IMR-90 (cell line): ENCODE data around the gene CAPS2. TPM values are rescaled to one million over a fixed set of nuclear protein-coding genes. Genes with fewer than 3 reads are reported as not detected.

Experiments used
- ATAC-seq: fragments of 200-7000 bp; cut with Tn5 transposase; 2 replicates; pipeline ENCODE4 v1.9.1; 2020; ENCODE audit warnings: low read depth, mild to moderate bottlenecking, moderate library complexity
- BruUV-seq: library from RNA; stranded (reverse); fragments of 400-500 nt; replicated peaks from 2 replicates; lab custom pipeline; 2021; lab: Mats Ljungman, UMichigan
- CTCF ChIA-PET: fragments of 300-600 bp; formaldehyde crosslinking; extraction: SDS; loops from one replicate; lab custom pipeline; 2021; ENCODE audit warnings: antibody characterized with exemption; lab: Yijun Ruan, JAX
- POLR2A ChIA-PET: fragments of 300-600 bp; sonication (Branson Sonifier 250); formaldehyde crosslinking; loops from one replicate; lab custom pipeline; 2022; ENCODE audit warnings: antibody characterized with exemption; ENCODE audit not compliant: unreplicated experiment; lab: Charles Lee
- DNase-seq: peaks from one replicate; pipeline ENCODE4 v3.0.0; 2013
- H2AFZ ChIP-seq: replicated peaks from 2 replicates; pipeline ENCODE3; 2013; ENCODE audit warnings: low read length, mild to moderate bottlenecking; ENCODE audit not compliant: poor library complexity
- H2AK5ac ChIP-seq: 2 replicates; pipeline ENCODE4 v1.6.1; 2013; ENCODE audit warnings: low read depth, low read length, inconsistent platforms
- H2AK9ac ChIP-seq: replicated peaks from 2 replicates; pipeline ENCODE3; 2013; ENCODE audit warnings: mild to moderate bottlenecking, low read depth, low read length, moderate library complexity; ENCODE audit not compliant: poor library complexity
- H2BK120ac ChIP-seq: 2 replicates; pipeline ENCODE4 v1.6.1; 2013; ENCODE audit warnings: low read depth, low read length, inconsistent platforms
- H2BK15ac ChIP-seq: 3 replicates; pipeline ENCODE4 v1.6.1; 2013; ENCODE audit warnings: low read depth, low read length, inconsistent platforms
- H2BK20ac ChIP-seq: 2 replicates; pipeline ENCODE4 v1.6.1; 2013; ENCODE audit warnings: low read depth, mild to moderate bottlenecking, inconsistent platforms, low read length, moderate library complexity
- H2BK5ac ChIP-seq: 2 replicates; pipeline ENCODE4 v1.6.1; 2013; ENCODE audit warnings: mild to moderate bottlenecking, low read depth, low read length, inconsistent platforms; ENCODE audit not compliant: poor library complexity, severe bottlenecking
- H3K14ac ChIP-seq: replicated peaks from 2 replicates; pipeline ENCODE4 v1.6.1; 2013; ENCODE audit warnings: low read depth, low read length, inconsistent platforms
- H3K18ac ChIP-seq: 2 replicates; pipeline ENCODE4 v1.6.1; 2013; ENCODE audit warnings: low read depth, low read length, control low read depth
- H3K23ac ChIP-seq: 2 replicates; pipeline ENCODE4 v1.6.1; 2013; ENCODE audit warnings: low read depth, low read length, inconsistent platforms
- H3K27ac ChIP-seq: 2 replicates; pipeline ENCODE4 v1.5.1; 2013; ENCODE audit warnings: mild to moderate bottlenecking, control low read depth, low read length; ENCODE audit not compliant: insufficient read depth
- H3K27me3 ChIP-seq: 2 replicates; pipeline ENCODE4 v1.6.1; 2013; ENCODE audit warnings: low read length; ENCODE audit not compliant: control insufficient read depth, insufficient read depth
- H3K36me3 ChIP-seq: 2 replicates; pipeline ENCODE4 v1.6.1; 2013; ENCODE audit warnings: low read length, mixed read lengths; ENCODE audit not compliant: control insufficient read depth, insufficient read depth
- H3K4ac ChIP-seq: 2 replicates; pipeline ENCODE4 v1.6.1; 2013; ENCODE audit warnings: low read depth, low read length, inconsistent platforms
- H3K4me1 ChIP-seq: 2 replicates; pipeline ENCODE4 v1.6.1; 2013; ENCODE audit warnings: low read length, mixed read lengths; ENCODE audit not compliant: control insufficient read depth, insufficient read depth
- H3K4me2 ChIP-seq: 2 replicates; pipeline ENCODE4 v1.6.1; 2013; ENCODE audit warnings: low read depth, mild to moderate bottlenecking, control low read depth, low read length, moderate library complexity
- H3K4me3 ChIP-seq: 2 replicates; pipeline ENCODE4 v1.5.1; 2013; ENCODE audit warnings: low read depth, mild to moderate bottlenecking, control low read depth, low read length, moderate library complexity; ENCODE audit not compliant: insufficient read depth
- H3K56ac ChIP-seq: 2 replicates; pipeline ENCODE4 v1.6.1; 2013; ENCODE audit warnings: low read length, inconsistent platforms; ENCODE audit not compliant: insufficient read depth; ENCODE audit errors: extremely low read depth
- H3K79me1 ChIP-seq, 2 experiments: 2 replicates each; pipeline ENCODE4 v1.6.1; 2013; ENCODE audit warnings: low read length in 2 of 2, inconsistent platforms in 1 of 2, low read depth in 1 of 2
- H3K9ac ChIP-seq: 2 replicates; pipeline ENCODE4 v1.6.1; 2013; ENCODE audit warnings: low read depth, low read length, control low read depth
- H3K9me1 ChIP-seq: 2 replicates; pipeline ENCODE4 v1.6.1; 2013; ENCODE audit warnings: low read length, inconsistent platforms; ENCODE audit not compliant: insufficient read depth
- H3K9me3 ChIP-seq: 2 replicates; pipeline ENCODE4 v1.6.1; 2013; ENCODE audit warnings: low read length; ENCODE audit not compliant: control insufficient read depth, insufficient read depth
- H4K20me1 ChIP-seq: 2 replicates; pipeline ENCODE4 v1.6.1; 2013; ENCODE audit warnings: low read length, inconsistent platforms; ENCODE audit not compliant: insufficient read depth
- H4K5ac ChIP-seq: 2 replicates; pipeline ENCODE4 v1.6.1; 2013; ENCODE audit warnings: mild to moderate bottlenecking, low read depth, low read length, control low read depth
- H4K8ac ChIP-seq, 2 experiments: 2 replicates each; pipeline ENCODE4 v1.6.1; 2013; ENCODE audit warnings: low read depth in 2 of 2, low read length in 2 of 2, control low read depth in 1 of 2, inconsistent platforms in 1 of 2
- H4K91ac ChIP-seq: 2 replicates; pipeline ENCODE4 v1.6.1; 2013; ENCODE audit warnings: low read depth, low read length, inconsistent platforms; ENCODE audit not compliant: insufficient read depth
- BHLHE40 ChIP-seq: fragments of 150-350 bp; IDR thresholded peaks from 2 replicates; pipeline ENCODE4 v1.6.1; 2016; ENCODE audit warnings: mild to moderate bottlenecking, low read depth, low read length
- CEBPB ChIP-seq: IDR thresholded peaks from 2 replicates; pipeline ENCODE4 v1.6.1; 2012; ENCODE audit warnings: low read depth, low read length, improper control_type of control experiment
- CHD1 ChIP-seq: IDR thresholded peaks from 2 replicates; pipeline ENCODE4 v1.6.1; 2012; ENCODE audit warnings: low read depth, low read length, improper control_type of control experiment
- CTCF ChIP-seq: conservative IDR thresholded peaks from 2 replicates; pipeline ENCODE4 v1.5.1; 2012; ENCODE audit warnings: mild to moderate bottlenecking, low read depth, low read length, improper control_type of control experiment
- ELK1 ChIP-seq: fragments of 150-350 bp; IDR thresholded peaks from 2 replicates; pipeline ENCODE4 v1.6.1; 2016; ENCODE audit warnings: low read depth, mild to moderate bottlenecking, low read length, moderate library complexity, borderline replicate concordance
- FOS ChIP-seq: fragments of 150-350 bp; IDR thresholded peaks from 2 replicates; pipeline ENCODE4 v1.6.1; 2016; ENCODE audit warnings: low read depth, low read length
- MAFK ChIP-seq: IDR thresholded peaks from 2 replicates; pipeline ENCODE4 v1.6.1; 2012; ENCODE audit warnings: low read depth, low read length, improper control_type of control experiment
- MAZ ChIP-seq: IDR thresholded peaks from 2 replicates; pipeline ENCODE4 v1.6.1; 2012; ENCODE audit warnings: low read depth, mild to moderate bottlenecking, low read length, improper control_type of control experiment, moderate library complexity, borderline replicate concordance
- MXI1 ChIP-seq: IDR thresholded peaks from 2 replicates; pipeline ENCODE4 v1.6.1; 2012; ENCODE audit warnings: low read depth, mild to moderate bottlenecking, low read length, moderate library complexity, borderline replicate concordance
- NFE2L2 ChIP-seq: fragments of 150-350 bp; IDR thresholded peaks from 2 replicates; pipeline ENCODE4 v1.6.1; 2016; ENCODE audit warnings: low read depth, mild to moderate bottlenecking, low read length
- POLR2A ChIP-seq: IDR thresholded peaks from 2 replicates; pipeline ENCODE4 v1.6.1; 2012; ENCODE audit warnings: mild to moderate bottlenecking, low read depth, low read length
- RAD21 ChIP-seq: IDR thresholded peaks from 2 replicates; pipeline ENCODE4 v1.6.1; 2012; ENCODE audit warnings: low read length, improper control_type of control experiment
- RCOR1 ChIP-seq: IDR thresholded peaks from 2 replicates; pipeline ENCODE4 v1.6.1; 2012; ENCODE audit warnings: mild to moderate bottlenecking, low read length, improper control_type of control experiment; ENCODE audit not compliant: insufficient replicate concordance
- RFX5 ChIP-seq: IDR thresholded peaks from 2 replicates; pipeline ENCODE4 v1.8.0; 2012; ENCODE audit warnings: low read depth, mild to moderate bottlenecking, low read length, moderate library complexity
- SMC3 ChIP-seq: fragments of 150-350 bp; IDR thresholded peaks from 2 replicates; pipeline ENCODE4 v1.6.1; 2016; ENCODE audit warnings: low read depth, mild to moderate bottlenecking, antibody characterized with exemption, low read length, moderate library complexity
- USF2 ChIP-seq: fragments of 150-350 bp; IDR thresholded peaks from 2 replicates; pipeline ENCODE4 v1.6.1; 2017; ENCODE audit warnings: mild to moderate bottlenecking, antibody characterized with exemption, low read length, low read depth
- WGBS, 2 experiments: methylation state at CpG; one replicate each; pipeline versions ENCODE4 v1.1.5 to v1.1.7; 2013; ENCODE audit warnings: missing lambda C conversion rate in 2 of 2; ENCODE audit not compliant: insufficient read length in 1 of 2; ENCODE audit errors: extremely low coverage in 2 of 2; 5-methylcytosine and 5-hydroxymethylcytosine counted together
- dilution Hi-C: fragments of 300-500 bp; cut with HindIII; formaldehyde crosslinking; loops from one replicate; pipeline ENCODE4 v1.14.3; 2018; ENCODE audit warnings: low sequenced_read_pairs; ENCODE audit not compliant: unreplicated experiment
- in situ Hi-C: fragments of 300-500 bp; cut with MboI; formaldehyde crosslinking; loops from 3 replicates; pipeline ENCODE4 v1.14.3; 2019; ENCODE audit warnings: low sequenced_read_pairs, inconsistent platforms, mixed read lengths
- intact Hi-C: fragments of 100-400 bp; cut with micrococcal nuclease; formaldehyde crosslinking; loops from 2 replicates; pipeline ENCODE4 v1.10.0; 2022
- polyA plus RNA-seq, 3 experiments: library from polyadenylated mRNA; depleted of rRNA; stranded (reverse); fragments of >200 nt; gene quantifications; 2 replicates each; pipeline ENCODE4 v1.2.3, GENCODE V29; 2012; ENCODE audit warnings: low replicate concordance in 1 of 3
- total RNA-seq: library from RNA; depleted of rRNA; stranded (reverse); fragments of >200 nt; gene quantifications from 2 replicates; pipeline ENCODE4 v1.2.3, GENCODE V29; 2012

Gene CAPS2
- total and polyA plus RNA-seq, 2 of the 4 experiments (the other 2 are of a cell fraction): 1.2 to 2.7 TPM

- Histone ChIP-seq H3K18ac (no peak overlapping the region), H3K9ac (no peak overlapping the region), H4K5ac (no peak overlapping the region), H3K4ac (no peak overlapping the region), H2AK5ac (no peak overlapping the region), H4K8ac (no peak overlapping the region), H3K14ac (no peak overlapping the region), H4K91ac (no peak overlapping the region), H3K4me2 (no peak overlapping the region), H3K4me3 (no peak overlapping the region), H3K79me1 (no peaks in the 10 kb centered on the region), H2BK5ac (no peak overlapping the region), H3K56ac (no peak overlapping the region), H2BK20ac (no peak overlapping the region), H4K20me1 (no peaks in the 10 kb centered on the region), H3K9me1 (no peaks in the 10 kb centered on the region), H2AFZ (no peak overlapping the region), H3K23ac (no peak overlapping the region), H3K36me3 (no peaks in the 10 kb centered on the region), H3K9me3 (no peaks in the 10 kb centered on the region), H3K4me1 (no peaks in the 10 kb centered on the region), H2BK15ac (no peak overlapping the region), H2AK9ac (no peak overlapping the region), H3K27ac (no peak overlapping the region), H2BK120ac (no peak overlapping the region), H3K27me3 (no peaks in the 10 kb centered on the region)
- POLR2A ChIA-PET: no interaction called here
- no peak for ATAC-seq
- TF ChIP-seq USF2 (no peak), NFE2L2 (no peak), SMC3 (no peak), RAD21 (no peak), POLR2A (no peak), BHLHE40 (no peak), CEBPB (no peak), FOS (no peak), RCOR1 (no peak), MXI1 (no peak), RFX5 (no peak), MAFK (no peak), ELK1 (no peak), CHD1 (no peak), CTCF (no peak), MAZ (no peak)
- no CpG with 5 or more reads among the region's 3 CpGs for WGBS, 2 experiments
- CTCF ChIA-PET: interaction anchor here (1.0 kb wide), 1 partner anchor 211 kb away, joined by 3 read pairs; no protein-coding TSS in a partner anchor
- BruUV-seq: no TSS peak
- intact Hi-C loops: no loop called here
- in situ Hi-C loops: loop anchor here (25.0 kb wide), 1 partner anchor 607 kb away; no protein-coding TSS in a partner anchor
- dilution Hi-C loops: no loop called here
- no peak for DNase-seq
Measured at GRCh38 chr12:75294336-75294735, 35.8 kb downstream of the CAPS2 start.
